Pulmonary artery endothelial cell (primary cell): ENCODE data around the gene NCS1. TPM values are rescaled to one million over a fixed set of nuclear protein-coding genes. Genes with fewer than 3 reads are reported as not detected.

Experiments
- DNase-seq: peaks from one replicate; pipeline ENCODE4 v3.0.0-alpha.2; 2011; ENCODE audit warnings: low read depth, low spot score
- total RNA-seq: library from RNA; depleted of rRNA; stranded (reverse); fragments of >200 nt; gene quantifications from 2 replicates; pipeline ENCODE4 v1.2.3, GENCODE V29; 2014

Gene NCS1
- total RNA-seq, 1 donor from 2014 or later, result 44.1 TPM

DNA sequence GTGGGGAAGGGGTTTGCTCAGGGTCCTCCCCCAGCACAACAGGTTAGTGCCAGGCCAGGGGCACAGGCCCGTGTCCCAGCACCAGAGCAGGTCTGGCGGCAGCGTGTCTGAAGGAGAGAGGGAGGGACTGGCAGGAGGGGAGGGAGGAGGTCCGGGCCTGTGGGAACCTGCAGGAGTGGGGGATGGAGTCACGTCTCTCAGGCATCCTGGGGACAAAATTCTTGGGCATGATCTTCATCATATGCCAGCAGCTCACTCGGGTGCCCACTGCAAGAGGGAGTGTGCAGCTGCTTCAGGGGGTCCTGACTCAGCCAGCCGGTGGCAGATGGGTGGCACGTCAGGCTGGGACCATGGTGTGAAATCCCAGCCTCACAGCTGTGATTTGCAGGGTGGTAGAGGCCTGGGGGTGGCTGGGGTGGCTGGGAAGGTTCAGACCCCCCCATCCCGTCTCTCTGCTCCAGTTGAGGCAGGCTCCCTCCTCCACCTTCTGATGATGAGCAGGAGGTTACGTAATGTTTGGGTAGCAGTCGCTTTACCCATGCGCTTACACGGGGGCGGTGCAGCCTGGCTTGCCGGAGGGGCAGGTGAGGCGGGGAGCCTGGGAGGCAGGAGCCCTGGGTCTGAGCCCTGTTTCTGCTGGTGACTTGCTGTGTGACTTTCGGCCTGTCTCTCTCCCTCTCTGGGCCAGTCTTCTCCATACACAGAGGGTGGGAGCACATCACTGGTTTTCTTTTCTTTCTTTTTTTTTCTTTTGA is 40.5 kb downstream of the NCS1 start:
- DNase-seq, result no peak

- no peak for DNase-seq
Observed at GRCh38 chr9:130213911-130214761, 41.9 kb downstream of the NCS1 start.

- no peak for DNase-seq
Observed at GRCh38 chr9:130214776-130215340, 42.7 kb downstream of the NCS1 start.

- no peak for DNase-seq
Observed at GRCh38 chr9:130215341-130216119, 43.3 kb downstream of the NCS1 start.

- no peak for DNase-seq
Observed at GRCh38 chr9:130217838-130218237, 45.6 kb downstream of the NCS1 start.

GRCh38 chr9:130219661-130220096 is 47.5 kb downstream of the NCS1 start:
- DNase-seq, result no peak

- DNase-seq, result no peak
Observed at GRCh38 chr9:130220352-130220751, 48.1 kb downstream of the NCS1 start.

- DNase-seq, result no peak
Observed at GRCh38 chr9:130222833-130223232, 50.6 kb downstream of the NCS1 start.

DNA sequence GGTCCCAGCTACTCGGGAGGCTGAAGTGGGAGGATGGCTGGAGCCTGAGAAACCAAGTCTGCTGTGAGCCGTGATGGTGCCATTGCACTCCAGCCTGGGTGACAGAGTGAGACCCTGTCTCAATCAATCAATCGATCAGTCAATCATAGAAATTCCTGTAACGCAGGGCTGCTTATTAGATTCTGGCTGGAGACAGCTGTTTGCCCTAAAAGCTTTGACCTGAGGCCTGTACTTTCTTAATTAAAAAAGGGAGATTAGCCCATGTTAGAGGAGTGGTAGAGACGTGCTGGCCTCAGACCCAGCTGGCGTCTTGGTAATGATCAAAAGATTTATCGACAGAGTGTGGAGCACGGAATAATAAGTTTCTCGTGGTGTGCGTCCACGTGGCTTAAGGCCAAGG is 52.9 kb downstream of the NCS1 start:
- DNase-seq, result no peak

DNA sequence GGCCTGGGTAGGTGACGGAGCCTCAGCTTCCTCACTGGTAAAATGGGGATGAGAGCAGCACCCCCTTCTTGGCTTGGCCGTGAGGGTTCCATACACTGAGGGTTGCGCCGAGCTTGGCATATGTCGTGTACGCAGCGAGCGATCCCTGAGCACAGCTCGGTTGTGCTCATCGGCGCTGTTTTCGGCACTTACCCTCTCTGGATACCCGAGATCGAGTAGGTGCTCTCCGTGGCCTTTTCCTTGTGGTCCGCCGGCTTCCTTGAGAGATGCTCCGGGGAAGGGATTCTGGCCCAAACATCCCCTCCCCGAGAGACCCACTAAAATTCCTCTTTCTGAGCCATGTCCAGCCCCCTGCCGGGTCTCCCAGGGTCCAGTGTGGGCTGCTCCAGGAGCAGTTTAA is 53.4 kb downstream of the NCS1 start:
- DNase-seq, result no peak

GRCh38 chr9:130226112-130226511 is 53.9 kb downstream of the NCS1 start:
- no peak for DNase-seq

DNA sequence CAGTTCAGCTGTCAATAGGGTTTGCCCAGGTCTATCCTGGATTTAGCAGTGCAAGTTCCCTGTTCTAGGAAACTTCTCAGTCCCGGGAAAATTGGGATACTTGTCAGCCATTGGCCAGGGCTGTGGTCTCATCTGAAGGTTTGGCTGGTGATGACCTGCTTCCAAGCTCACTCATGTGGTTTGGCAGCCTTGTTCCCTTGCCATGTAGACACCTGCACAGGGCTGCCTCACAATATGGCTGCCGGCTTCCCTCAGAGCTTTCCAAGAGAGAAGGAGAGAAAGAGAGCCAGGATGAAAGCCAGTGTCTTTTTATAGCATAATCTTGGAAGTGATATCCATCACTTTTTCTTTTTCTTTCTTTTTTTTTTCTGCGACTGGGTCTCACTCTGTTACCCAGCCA is 55.6 kb downstream of the NCS1 start:
- no peak for DNase-seq

DNA sequence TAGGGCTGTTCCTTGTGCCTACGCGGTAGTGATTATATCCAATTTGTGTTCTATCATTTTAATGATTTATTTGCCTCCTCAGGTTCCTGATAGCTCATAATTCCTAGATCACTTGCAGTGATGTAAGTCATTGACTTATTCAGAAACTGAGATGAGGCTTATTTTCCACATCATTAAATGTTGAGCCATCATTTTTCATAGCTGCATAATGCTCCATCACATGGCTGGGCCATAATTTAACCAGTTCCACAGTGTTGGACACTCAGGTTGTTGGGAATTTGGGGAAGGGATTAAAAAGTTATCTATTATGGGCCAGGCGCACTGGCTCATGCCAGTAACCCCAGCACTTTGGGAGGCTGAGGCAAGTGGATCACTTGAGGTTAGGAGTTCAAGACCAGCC is 57.6 kb downstream of the NCS1 start:
- DNase-seq, result no peak

DNA sequence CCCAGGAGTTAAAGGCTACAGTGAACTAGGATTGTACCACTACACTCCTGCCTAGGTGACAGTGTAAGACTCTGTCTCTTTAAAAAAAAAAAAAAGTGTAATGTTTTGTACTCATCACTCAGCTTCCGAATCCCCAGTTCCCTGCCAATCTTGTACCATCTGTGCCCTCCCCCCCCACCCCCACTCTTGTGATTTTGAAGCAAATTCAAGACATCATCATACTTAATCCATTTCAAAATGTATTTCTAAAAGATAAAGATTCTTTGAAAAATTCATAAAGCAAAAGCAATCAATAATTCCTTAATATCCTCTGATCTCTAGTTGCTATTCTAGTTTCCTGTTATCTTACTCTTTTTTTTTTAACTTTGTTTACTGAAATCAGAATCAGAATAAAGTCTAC is 58.4 kb downstream of the NCS1 start:
- no peak for DNase-seq

DNA sequence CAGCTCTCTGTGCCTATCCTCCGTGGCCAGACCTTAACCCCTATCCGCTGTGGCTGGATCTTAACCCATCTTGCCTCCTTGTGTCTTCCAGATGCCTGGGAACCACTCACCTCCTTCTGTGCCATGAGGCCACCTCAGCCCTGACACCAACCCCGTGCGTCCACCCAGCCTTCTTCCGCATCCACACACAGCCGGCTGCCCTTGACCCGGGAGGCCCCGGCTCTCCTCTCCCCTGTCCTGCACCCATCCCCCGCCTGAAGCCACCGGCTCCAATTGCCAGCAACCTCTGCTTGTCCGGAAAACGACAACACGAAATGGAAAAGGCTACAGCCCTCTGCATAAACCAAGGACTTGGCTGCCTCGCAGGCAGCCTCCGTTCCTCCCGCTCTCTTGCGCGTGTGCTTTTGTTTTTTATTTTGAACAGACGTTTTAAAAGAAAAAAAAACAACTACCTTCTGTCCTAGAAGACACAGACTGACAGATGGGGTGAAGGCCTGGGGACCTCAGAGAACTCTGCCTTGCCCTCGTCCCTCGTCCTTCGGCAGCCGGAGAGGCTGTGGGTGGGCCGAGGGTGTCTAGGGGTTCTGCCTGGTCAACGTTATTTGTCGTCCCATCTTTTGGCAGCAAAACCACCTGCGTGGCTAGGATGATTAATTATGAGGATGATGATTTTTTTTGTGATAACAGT is 60.8 kb downstream of the NCS1 start:
- DNase-seq, result no peak

DNA sequence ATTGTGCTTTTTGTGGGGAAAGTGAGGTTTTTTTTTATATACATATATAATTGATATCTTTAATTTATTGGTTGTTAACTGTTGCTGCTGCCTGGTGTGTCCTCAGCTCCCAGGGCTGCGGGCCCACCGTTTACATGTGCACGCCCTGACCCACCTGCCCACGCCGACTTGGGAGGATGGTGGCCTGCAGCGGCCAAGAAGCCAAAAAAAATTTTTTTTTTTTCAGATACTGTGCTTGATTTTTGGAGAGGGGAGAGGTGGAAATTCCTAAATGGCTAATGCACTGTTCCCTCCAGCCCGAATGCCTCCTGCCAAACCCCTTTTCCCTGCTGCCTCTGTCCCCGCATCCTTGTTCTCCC is 61.4 kb downstream of the NCS1 start:
- no peak for DNase-seq

- no peak for DNase-seq
Observed at GRCh38 chr9:130234340-130235260, 62.4 kb downstream of the NCS1 start.

- DNase-seq, result no peak
Observed at GRCh38 chr9:130235558-130236435, 63.6 kb downstream of the NCS1 start.

- no peak for DNase-seq
Observed at GRCh38 chr9:130236436-130236985, 64.3 kb downstream of the NCS1 start.
